22Rv1 (cell line): ENCODE results near the gene TSPYL1.

Experiments
- CTCF ChIP-seq: fragments of 450-650 bp; IDR thresholded peaks from 2 replicates; pipeline ENCODE4 v1.5.1; 2017; ENCODE audit warnings: mild to moderate bottlenecking
- ZFX ChIP-seq: fragments of 450-650 bp; IDR thresholded peaks from 2 replicates; pipeline ENCODE4 v1.6.1; 2017; ENCODE audit warnings: antibody characterized with exemption, borderline replicate concordance

GRCh38 chr6:116277124-116277523 is 2.6 kb downstream of the TSPYL1 start:
- TF ChIP-seq CTCF (no peak), ZFX (no peak)
